Measurements from ENCODE around the gene ADAM22. TPM values are rescaled to one million over a fixed set of nuclear protein-coding genes. Genes with fewer than 3 reads are reported as not detected.

ADAM22 gene
- total and polyA plus RNA-seq, 10 of the 15 experiments (the other 5 are each of a cell fraction or from before 2014, with no cell fraction given), result 1.4 to 24.5 (median 7.6) TPM

DNA sequence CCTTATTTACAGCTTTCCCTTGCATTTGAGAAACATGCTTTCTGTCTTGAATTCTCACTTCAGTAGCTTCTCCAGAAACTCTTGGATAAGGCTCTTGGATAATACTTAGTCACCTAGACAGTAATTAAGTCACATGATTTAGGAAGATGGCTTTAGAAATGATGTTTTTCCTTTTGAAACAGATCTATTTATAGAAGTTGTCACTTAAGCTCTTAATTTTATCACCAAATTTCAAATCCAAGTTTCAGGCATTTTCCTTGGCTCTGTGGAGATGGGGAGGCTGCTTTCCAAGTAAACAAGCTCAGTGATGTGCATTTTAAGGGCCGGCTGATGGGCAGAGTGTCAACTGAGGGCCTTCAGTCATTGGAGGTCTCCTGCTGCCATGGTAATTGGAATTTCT is 155.5 kb downstream of the ADAM22 start:
- Histone ChIP-seq H3K4me2 (ENCODE audit: control insufficient read depth, insufficient read depth) (no peak overlapping the region), H3K9me3 (replicated peaks; ENCODE audit: control insufficient read depth, insufficient read depth, low read length) (no peaks in the 10 kb centered on the region), H4K20me1 (ENCODE audit: control insufficient read depth, insufficient read depth) (no peaks in the 10 kb centered on the region), H3K4me1 (ENCODE audit: control insufficient read depth, insufficient read depth, low read length) (no peaks in the 10 kb centered on the region; the same call in 1 of the 2 replicates), H3K9ac (ENCODE audit: control insufficient read depth, insufficient read depth, low read length) (no peak overlapping the region), H3K36me3 (ENCODE audit: control insufficient read depth in 2 of 2, insufficient read depth in 2 of 2, low read length in 1 of 2) (no peaks in the 10 kb centered on the region), H3K4me3 (no peak overlapping the region), H2AFZ (ENCODE audit: control insufficient read depth, low read depth, low read length) (no peak overlapping the region), H3K27me3 (replicated peaks in 1 of 2; ENCODE audit: control insufficient read depth in 2 of 2, insufficient read depth in 2 of 2, low read length in 1 of 2) (no peaks in the 10 kb centered on the region), H3K79me2 (ENCODE audit: control insufficient read depth, insufficient read depth, low read length) (no peaks in the 10 kb centered on the region), H3K27ac (ENCODE audit: control insufficient read depth, insufficient read depth) (no peak overlapping the region)
- SMC1A ChIA-PET (ENCODE audit: uncharacterized antibody, unreplicated experiment), result interaction anchor here (0.6 to 3.3 kb wide), 20 partner anchors 9 to 215 kb away, joined by 3 to 18 read pairs (median 4); no protein-coding TSS in a partner anchor
- ATAC-seq (no peak), FAIRE-seq (no peak), DNase-seq (ENCODE audit: low read depth, low spot score) (no peak)
- 100% methylated on average over 1 of the region's 1 CpG for WGBS (ENCODE audit: insufficient coverage, insufficient replicate concordance, low lambda C conversion rate, missing lambda C conversion rate)
- BruUV-seq (replicated peaks), result no TSS peak
- POLR2A ChIA-PET, result interaction anchor here (1.2 to 1.5 kb wide), 2 partner anchors 17 to 156 kb away, joined by 5 to 6 read pairs; partner anchors contain the start of gene ADAM22
- in situ Hi-C loops (cut with MboI) (no loop called here), intact Hi-C loops (cut with micrococcal nuclease; ENCODE audit: unreplicated experiment) (no loop called here)
- CTCF ChIA-PET, result interaction anchor here (0.7 to 1.9 kb wide), 6 partner anchors 13 to 162 kb away, joined by 3 to 9 read pairs (median 5); no protein-coding TSS in a partner anchor
- TF ChIP-seq POLR2A (IDR thresholded peaks at IDR 0.05; ENCODE audit: low read depth, low read length) (no peak), MEF2A (IDR thresholded peaks at IDR 0.05; ENCODE audit: insufficient read depth, low read depth, low read length) (no peak), RFX5 (IDR thresholded peaks at IDR 0.05; ENCODE audit: low read depth, low read length) (no peak), SRF (IDR thresholded peaks at IDR 0.05; ENCODE audit: low read depth in 2 of 2, low read length in 2 of 2) (no peak), IKZF1 (conservative IDR thresholded peaks at IDR 0.05) (no peak), JUNB (IDR thresholded peaks at IDR 0.05) (no peak), GABPA (IDR thresholded peaks at IDR 0.05; ENCODE audit: low read depth) (no peak), HCFC1 (IDR thresholded peaks at IDR 0.05; ENCODE audit: low read length) (no peak), ZNF274 (IDR thresholded peaks at IDR 0.05; ENCODE audit: insufficient read depth, insufficient read length) (no peak), ATF7 (IDR thresholded peaks at IDR 0.05; ENCODE audit: low read depth) (no peak), ZZZ3 (IDR thresholded peaks at IDR 0.05; ENCODE audit: control insufficient read depth, insufficient read length, low read depth) (no peak), TCF7 (IDR thresholded peaks at IDR 0.05; ENCODE audit: borderline replicate concordance) (no peak), KLF5 (IDR thresholded peaks at IDR 0.05; ENCODE audit: partially characterized antibody) (no peak), TARDBP (IDR thresholded peaks at IDR 0.05; ENCODE audit: borderline replicate concordance) (no peak), ASH2L (IDR thresholded peaks at IDR 0.05; ENCODE audit: borderline replicate concordance, low read depth) (no peak), NR2F1 (conservative IDR thresholded peaks at IDR 0.05) (no peak), HDAC6 (IDR thresholded peaks at IDR 0.05; ENCODE audit: unreplicated experiment) (no peak), BMI1 (IDR thresholded peaks at IDR 0.05; ENCODE audit: borderline replicate concordance) (no peak)
- TF ChIP-seq, protein P1, sequence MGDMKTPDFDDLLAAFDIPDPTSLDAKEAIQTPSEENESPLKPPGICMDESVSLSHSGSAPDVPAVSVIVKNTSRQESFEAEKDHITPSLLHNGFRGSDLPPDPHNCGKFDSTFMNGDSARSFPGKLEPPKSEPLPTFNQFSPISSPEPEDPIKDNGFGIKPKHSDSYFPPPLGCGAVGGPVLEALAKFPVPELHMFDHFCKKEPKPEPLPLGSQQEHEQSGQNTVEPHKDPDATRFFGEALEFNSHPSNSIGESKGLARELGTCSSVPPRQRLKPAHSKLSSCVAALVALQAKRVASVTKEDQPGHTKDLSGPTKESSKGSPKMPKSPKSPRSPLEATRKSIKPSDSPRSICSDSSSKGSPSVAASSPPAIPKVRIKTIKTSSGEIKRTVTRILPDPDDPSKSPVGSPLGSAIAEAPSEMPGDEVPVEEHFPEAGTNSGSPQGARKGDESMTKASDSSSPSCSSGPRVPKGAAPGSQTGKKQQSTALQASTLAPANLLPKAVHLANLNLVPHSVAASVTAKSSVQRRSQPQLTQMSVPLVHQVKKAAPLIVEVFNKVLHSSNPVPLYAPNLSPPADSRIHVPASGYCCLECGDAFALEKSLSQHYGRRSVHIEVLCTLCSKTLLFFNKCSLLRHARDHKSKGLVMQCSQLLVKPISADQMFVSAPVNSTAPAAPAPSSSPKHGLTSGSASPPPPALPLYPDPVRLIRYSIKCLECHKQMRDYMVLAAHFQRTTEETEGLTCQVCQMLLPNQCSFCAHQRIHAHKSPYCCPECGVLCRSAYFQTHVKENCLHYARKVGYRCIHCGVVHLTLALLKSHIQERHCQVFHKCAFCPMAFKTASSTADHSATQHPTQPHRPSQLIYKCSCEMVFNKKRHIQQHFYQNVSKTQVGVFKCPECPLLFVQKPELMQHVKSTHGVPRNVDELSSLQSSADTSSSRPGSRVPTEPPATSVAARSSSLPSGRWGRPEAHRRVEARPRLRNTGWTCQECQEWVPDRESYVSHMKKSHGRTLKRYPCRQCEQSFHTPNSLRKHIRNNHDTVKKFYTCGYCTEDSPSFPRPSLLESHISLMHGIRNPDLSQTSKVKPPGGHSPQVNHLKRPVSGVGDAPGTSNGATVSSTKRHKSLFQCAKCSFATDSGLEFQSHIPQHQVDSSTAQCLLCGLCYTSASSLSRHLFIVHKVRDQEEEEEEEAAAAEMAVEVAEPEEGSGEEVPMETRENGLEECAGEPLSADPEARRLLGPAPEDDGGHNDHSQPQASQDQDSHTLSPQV (IDR thresholded peaks at IDR 0.05), result no peak
- TF ChIP-seq, protein P2, sequence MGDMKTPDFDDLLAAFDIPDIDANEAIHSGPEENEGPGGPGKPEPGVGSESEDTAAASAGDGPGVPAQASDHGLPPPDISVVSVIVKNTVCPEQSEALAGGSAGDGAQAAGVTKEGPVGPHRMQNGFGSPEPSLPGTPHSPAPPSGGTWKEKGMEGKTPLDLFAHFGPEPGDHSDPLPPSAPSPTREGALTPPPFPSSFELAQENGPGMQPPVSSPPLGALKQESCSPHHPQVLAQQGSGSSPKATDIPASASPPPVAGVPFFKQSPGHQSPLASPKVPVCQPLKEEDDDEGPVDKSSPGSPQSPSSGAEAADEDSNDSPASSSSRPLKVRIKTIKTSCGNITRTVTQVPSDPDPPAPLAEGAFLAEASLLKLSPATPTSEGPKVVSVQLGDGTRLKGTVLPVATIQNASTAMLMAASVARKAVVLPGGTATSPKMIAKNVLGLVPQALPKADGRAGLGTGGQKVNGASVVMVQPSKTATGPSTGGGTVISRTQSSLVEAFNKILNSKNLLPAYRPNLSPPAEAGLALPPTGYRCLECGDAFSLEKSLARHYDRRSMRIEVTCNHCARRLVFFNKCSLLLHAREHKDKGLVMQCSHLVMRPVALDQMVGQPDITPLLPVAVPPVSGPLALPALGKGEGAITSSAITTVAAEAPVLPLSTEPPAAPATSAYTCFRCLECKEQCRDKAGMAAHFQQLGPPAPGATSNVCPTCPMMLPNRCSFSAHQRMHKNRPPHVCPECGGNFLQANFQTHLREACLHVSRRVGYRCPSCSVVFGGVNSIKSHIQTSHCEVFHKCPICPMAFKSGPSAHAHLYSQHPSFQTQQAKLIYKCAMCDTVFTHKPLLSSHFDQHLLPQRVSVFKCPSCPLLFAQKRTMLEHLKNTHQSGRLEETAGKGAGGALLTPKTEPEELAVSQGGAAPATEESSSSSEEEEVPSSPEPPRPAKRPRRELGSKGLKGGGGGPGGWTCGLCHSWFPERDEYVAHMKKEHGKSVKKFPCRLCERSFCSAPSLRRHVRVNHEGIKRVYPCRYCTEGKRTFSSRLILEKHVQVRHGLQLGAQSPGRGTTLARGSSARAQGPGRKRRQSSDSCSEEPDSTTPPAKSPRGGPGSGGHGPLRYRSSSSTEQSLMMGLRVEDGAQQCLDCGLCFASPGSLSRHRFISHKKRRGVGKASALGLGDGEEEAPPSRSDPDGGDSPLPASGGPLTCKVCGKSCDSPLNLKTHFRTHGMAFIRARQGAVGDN (IDR thresholded peaks at IDR 0.05), result no peak
- RAD21 ChIA-PET (ENCODE audit: unreplicated experiment), result interaction anchor here (1.0 to 2.6 kb wide), 9 partner anchors 12 to 202 kb away, joined by 3 to 19 read pairs (median 7); partner anchors contain the start of gene ADAM22

Measured in GM12878 (cell line).